Measurements from ENCODE around the gene GRAMD2B.
"Not testable (repeated sequence)": the region's sequence is repeated elsewhere in the genome, so short reads cannot be mapped to it uniquely, and the experiment has no call there.

GRAMD2B gene

GRCh38 chr5:126395605-126396004 lies 27.6 kb upstream of the GRAMD2B start:
- Mint-ChIP-seq H3K36me3 (peaks cover 5% of the 10 kb centered on the region), H3K27ac (no peak overlapping the region), H3K4me3 (no peak overlapping the region), H3K27me3 (no peaks in the 10 kb centered on the region), H3K4me1 (ENCODE audit: low read depth) (no peaks in the 10 kb centered on the region), H3K9me3 (ENCODE audit: low read depth) (peaks cover 11% of the 10 kb centered on the region)

- not testable (repeated sequence) for H3K36me3 Mint-ChIP-seq; H3K27me3 Mint-ChIP-seq; H3K27ac Mint-ChIP-seq; H3K4me1 Mint-ChIP-seq (ENCODE audit: low read depth); H3K4me3 Mint-ChIP-seq
- peaks cover 13% of the 10 kb centered on the region for H3K9me3 Mint-ChIP-seq (ENCODE audit: low read depth)
Measured at GRCh38 chr5:126396721-126397120, 26.5 kb upstream of the GRAMD2B start.

- H3K9me3 Mint-ChIP-seq (ENCODE audit: low read depth) = peaks cover 13% of the 10 kb centered on the region
- H3K27ac Mint-ChIP-seq = no peak overlapping the region
- no peak overlapping the region for H3K4me3 Mint-ChIP-seq
- H3K36me3 Mint-ChIP-seq = peaks cover 7% of the 10 kb centered on the region
- no peaks in the 10 kb centered on the region for H3K27me3 Mint-ChIP-seq
- H3K4me1 Mint-ChIP-seq (ENCODE audit: low read depth) = no peaks in the 10 kb centered on the region
Measured at GRCh38 chr5:126398791-126399190, 24.4 kb upstream of the GRAMD2B start.

DNA sequence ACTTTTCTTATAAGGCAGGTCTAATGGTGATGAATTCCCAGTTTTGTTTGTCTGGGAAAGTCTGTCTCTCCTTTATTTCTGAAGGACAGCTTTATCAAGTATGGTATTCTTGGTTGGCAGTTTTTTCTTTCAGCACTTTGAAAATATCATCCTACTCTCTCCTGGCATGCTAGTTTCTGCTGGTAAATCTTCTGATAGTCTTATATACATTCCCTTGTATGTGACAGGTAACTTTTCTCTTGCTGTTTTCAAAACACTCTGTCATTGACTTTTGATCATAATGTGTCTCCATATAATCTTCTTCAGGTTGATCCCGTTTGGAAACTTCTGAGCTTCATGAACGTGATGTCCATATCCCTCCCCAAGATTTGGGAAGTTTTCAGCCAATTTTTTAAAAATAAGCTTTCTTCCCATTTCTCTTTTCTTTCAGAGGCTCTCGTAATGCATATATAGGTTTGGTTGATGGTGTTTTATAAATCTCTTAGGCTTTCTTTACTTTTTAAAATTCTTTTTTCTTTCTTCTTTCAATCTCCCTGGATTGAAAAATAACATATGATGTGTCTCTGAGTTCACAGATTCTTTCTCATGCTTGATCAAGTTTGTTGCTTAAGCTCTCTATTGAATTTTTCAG lies 22.5 kb upstream of the GRAMD2B start:
- Mint-ChIP-seq H3K4me1 (ENCODE audit: low read depth) (no peaks in the 10 kb centered on the region), H3K4me3 (no peak overlapping the region), H3K9me3 (ENCODE audit: low read depth) (peaks cover 13% of the 10 kb centered on the region), H3K27ac (no peak overlapping the region), H3K36me3 (peaks cover 7% of the 10 kb centered on the region), H3K27me3 (no peaks in the 10 kb centered on the region)

- no peak overlapping the region for H3K27ac Mint-ChIP-seq
- H3K36me3 Mint-ChIP-seq = peaks cover 7% of the 10 kb centered on the region
- peaks cover 13% of the 10 kb centered on the region for H3K9me3 Mint-ChIP-seq (ENCODE audit: low read depth)
Measured at GRCh38 chr5:126402621-126403555, 20.3 kb upstream of the GRAMD2B start.

DNA sequence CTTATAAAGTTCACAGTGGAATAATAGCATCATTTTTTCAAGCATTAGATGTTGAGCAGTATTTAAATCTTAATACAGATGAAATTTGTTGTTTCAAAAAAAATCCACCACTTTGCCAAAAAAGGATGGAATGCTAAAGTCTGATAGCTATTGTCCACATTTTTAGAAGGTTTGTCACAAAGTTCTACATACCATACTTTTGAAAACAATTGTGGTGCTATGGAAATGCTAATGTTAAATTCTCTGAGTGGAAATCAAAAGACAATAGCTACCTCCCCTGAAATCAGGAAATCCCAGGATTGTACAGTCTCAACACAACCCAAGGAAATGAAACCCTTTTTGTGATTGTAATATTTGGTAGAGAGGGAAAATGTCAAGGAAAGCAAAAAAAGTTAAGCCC lies 19.3 kb upstream of the GRAMD2B start:
- Mint-ChIP-seq H3K9me3 (ENCODE audit: low read depth) (peaks cover 13% of the 10 kb centered on the region), H3K36me3 (peaks cover 5% of the 10 kb centered on the region), H3K4me3 (no peak overlapping the region), H3K4me1 (ENCODE audit: low read depth) (no peaks in the 10 kb centered on the region), H3K27ac (no peak overlapping the region), H3K27me3 (no peaks in the 10 kb centered on the region)

More at GRCh38 chr5:126402621-126403555, 20.3 kb upstream of the GRAMD2B start:
- H3K4me3 Mint-ChIP-seq = no peak overlapping the region
- H3K4me1 Mint-ChIP-seq (ENCODE audit: low read depth) = no peaks in the 10 kb centered on the region
- no peaks in the 10 kb centered on the region for H3K27me3 Mint-ChIP-seq

- Mint-ChIP-seq H3K27me3 (peaks cover 10% of the 10 kb centered on the region), H3K9me3 (ENCODE audit: low read depth) (peaks cover 15% of the 10 kb centered on the region), H3K36me3 (peaks cover 11% of the 10 kb centered on the region), H3K27ac (no peak overlapping the region), H3K4me1 (ENCODE audit: low read depth) (no peaks in the 10 kb centered on the region), H3K4me3 (no peak overlapping the region)
Measured at GRCh38 chr5:126410623-126411022, 12.6 kb upstream of the GRAMD2B start.

GRCh38 chr5:126413856-126414255 lies 9.4 kb upstream of the GRAMD2B start:
- Mint-ChIP-seq H3K36me3 (peaks cover 11% of the 10 kb centered on the region), H3K27ac (no peak overlapping the region), H3K4me1 (ENCODE audit: low read depth) (no peaks in the 10 kb centered on the region), H3K27me3 (peaks cover 12% of the 10 kb centered on the region), H3K9me3 (ENCODE audit: low read depth) (peaks cover 15% of the 10 kb centered on the region), H3K4me3 (no peak overlapping the region)

- H3K4me1 Mint-ChIP-seq (ENCODE audit: low read depth) = no peaks in the 10 kb centered on the region
- H3K36me3 Mint-ChIP-seq = peaks cover 8% of the 10 kb centered on the region
- H3K9me3 Mint-ChIP-seq (ENCODE audit: low read depth) = peaks cover 15% of the 10 kb centered on the region
- peaks cover 12% of the 10 kb centered on the region for H3K27me3 Mint-ChIP-seq
- H3K27ac Mint-ChIP-seq = no peak overlapping the region
- no peak overlapping the region for H3K4me3 Mint-ChIP-seq
Measured at GRCh38 chr5:126414874-126415502, 8.2 kb upstream of the GRAMD2B start.

GRCh38 chr5:126415789-126416188 lies 7.4 kb upstream of the GRAMD2B start:
- peaks cover 12% of the 10 kb centered on the region for H3K9me3 Mint-ChIP-seq (ENCODE audit: low read depth)
- no peaks in the 10 kb centered on the region for H3K4me1 Mint-ChIP-seq (ENCODE audit: low read depth)
- no peak overlapping the region for H3K4me3 Mint-ChIP-seq
- H3K27me3 Mint-ChIP-seq = peaks cover 12% of the 10 kb centered on the region
- peaks cover 8% of the 10 kb centered on the region for H3K36me3 Mint-ChIP-seq
- no peak overlapping the region for H3K27ac Mint-ChIP-seq

DNA sequence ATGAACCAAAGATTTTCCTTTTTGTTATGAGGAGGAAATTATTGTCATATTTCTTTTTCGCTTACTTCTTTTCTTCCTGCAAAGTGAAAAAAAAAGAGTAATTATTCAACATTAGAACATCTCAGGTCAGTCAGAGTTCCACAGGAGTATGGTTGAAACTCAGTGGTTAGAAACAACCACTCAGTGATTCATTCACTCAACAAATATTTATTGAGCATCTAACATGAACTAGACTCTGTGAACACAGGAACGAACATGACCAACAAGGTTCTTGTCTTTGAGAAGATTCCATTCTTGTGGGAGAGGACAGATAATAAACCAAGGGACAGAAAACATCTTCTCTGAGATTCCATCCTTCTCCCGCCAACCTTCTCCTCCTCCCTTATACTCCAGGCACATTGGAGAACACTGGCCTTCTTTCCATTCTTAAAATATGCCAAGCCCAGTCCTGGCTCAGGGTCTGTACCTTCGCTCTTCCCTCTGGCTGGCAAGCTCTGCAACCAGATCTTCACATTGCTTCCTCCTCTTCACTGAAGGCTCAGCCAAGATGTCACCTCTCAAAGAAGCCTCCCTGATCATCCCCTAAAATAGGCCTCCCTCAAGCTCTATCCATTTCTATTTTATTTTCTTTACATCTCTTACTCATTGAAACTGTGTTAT lies 6.8 kb upstream of the GRAMD2B start:
- no peak overlapping the region for H3K4me3 Mint-ChIP-seq
- no peak overlapping the region for H3K27ac Mint-ChIP-seq
- H3K36me3 Mint-ChIP-seq = peaks cover 7% of the 10 kb centered on the region
- H3K27me3 Mint-ChIP-seq = peaks cover 12% of the 10 kb centered on the region
- H3K4me1 Mint-ChIP-seq (ENCODE audit: low read depth) = no peaks in the 10 kb centered on the region
- peaks cover 8% of the 10 kb centered on the region for H3K9me3 Mint-ChIP-seq (ENCODE audit: low read depth)

- peaks cover 12% of the 10 kb centered on the region for H3K27me3 Mint-ChIP-seq
Measured at GRCh38 chr5:126417178-126417577, 6.0 kb upstream of the GRAMD2B start.

DNA sequence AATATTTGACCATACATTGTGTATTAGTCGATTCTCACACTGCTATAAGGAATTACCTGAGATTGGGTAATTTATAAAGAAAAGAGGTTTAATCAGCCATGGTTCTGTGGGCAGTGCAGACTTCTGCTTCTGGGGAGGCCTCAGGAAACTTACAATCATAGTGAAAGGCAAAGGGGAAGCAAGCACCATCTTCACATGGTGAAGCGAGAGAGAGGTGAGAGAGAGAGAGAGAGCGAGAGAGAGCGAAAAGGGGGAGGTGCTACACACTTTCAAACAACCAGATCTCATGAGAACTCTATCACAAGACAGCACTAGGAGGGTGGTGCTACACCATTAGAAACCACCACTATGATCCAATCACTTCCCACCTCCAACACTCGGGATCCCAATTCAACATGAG lies 4.1 kb upstream of the GRAMD2B start:
- Mint-ChIP-seq H3K27me3 (peaks cover 8% of the 10 kb centered on the region), H3K27ac (no peak overlapping the region), H3K4me1 (ENCODE audit: low read depth) (peaks cover 9% of the 10 kb centered on the region), H3K9me3 (ENCODE audit: low read depth) (no peaks in the 10 kb centered on the region), H3K36me3 (no peaks in the 10 kb centered on the region), H3K4me3 (no peak overlapping the region)

More at GRCh38 chr5:126417178-126417577, 6.0 kb upstream of the GRAMD2B start:
- H3K9me3 Mint-ChIP-seq (ENCODE audit: low read depth) = peaks cover 5% of the 10 kb centered on the region
- H3K27ac Mint-ChIP-seq = no peak overlapping the region
- H3K36me3 Mint-ChIP-seq = peaks cover 3% of the 10 kb centered on the region
- no peak overlapping the region for H3K4me3 Mint-ChIP-seq
- H3K4me1 Mint-ChIP-seq (ENCODE audit: low read depth) = no peaks in the 10 kb centered on the region

DNA sequence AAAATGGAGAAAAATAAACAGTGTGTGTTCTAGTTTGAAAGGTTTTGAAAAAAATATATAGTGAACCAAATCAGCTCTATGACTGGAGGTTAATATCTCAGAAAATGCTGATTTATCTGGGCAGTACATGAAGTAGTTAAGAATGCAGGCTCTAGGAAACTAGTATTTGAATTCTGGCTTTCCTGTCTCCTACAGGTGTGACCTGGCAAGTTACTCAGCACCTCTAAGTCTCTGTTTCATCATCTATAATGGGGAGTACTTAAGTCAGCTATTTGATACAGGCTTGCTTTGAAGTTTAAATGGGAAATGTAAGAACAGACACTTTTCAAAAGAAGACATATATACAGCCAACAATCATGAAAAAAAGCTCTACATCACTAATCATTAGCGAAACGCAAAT lies 5.2 kb downstream of the GRAMD2B start:
- H3K36me3 Mint-ChIP-seq = peaks cover 17% of the 10 kb centered on the region
- no peak overlapping the region for H3K4me3 Mint-ChIP-seq
- H3K9me3 Mint-ChIP-seq (ENCODE audit: low read depth) = no peaks in the 10 kb centered on the region
- peaks cover 37% of the 10 kb centered on the region for H3K4me1 Mint-ChIP-seq (ENCODE audit: low read depth)
- H3K27ac Mint-ChIP-seq = no peak overlapping the region
- no peaks in the 10 kb centered on the region for H3K27me3 Mint-ChIP-seq

- Mint-ChIP-seq H3K4me1 (ENCODE audit: low read depth) (peaks cover 18% of the 10 kb centered on the region), H3K27me3 (no peaks in the 10 kb centered on the region), H3K4me3 (no peak overlapping the region), H3K27ac (no peak overlapping the region), H3K36me3 (peaks cover 17% of the 10 kb centered on the region), H3K9me3 (ENCODE audit: low read depth) (no peaks in the 10 kb centered on the region)
Measured at GRCh38 chr5:126430631-126431030, 7.4 kb downstream of the GRAMD2B start.
